BLaER1 (cell line): ENCODE results near the gene FGD1.

ENCODE experiments used
- H3K27ac ChIP-seq: shearing (Covaris generic); formaldehyde crosslinking; 2 replicates; pipeline ENCODE4 v1.8.1; 2022
- H3K27me3 ChIP-seq: shearing (Covaris generic); formaldehyde crosslinking; 2 replicates; pipeline ENCODE4 v1.8.1; 2022
- H3K36me3 ChIP-seq: shearing (Covaris generic); formaldehyde crosslinking; 2 replicates; pipeline ENCODE4 v1.8.1; 2022
- H3K4me1 ChIP-seq: shearing (Covaris generic); formaldehyde crosslinking; 2 replicates; pipeline ENCODE4 v1.8.1; 2022
- H3K4me2 ChIP-seq: shearing (Covaris generic); formaldehyde crosslinking; 2 replicates; pipeline ENCODE4 v1.8.1; 2022
- H3K4me3 ChIP-seq: shearing (Covaris generic); formaldehyde crosslinking; 2 replicates; pipeline ENCODE4 v1.8.1; 2022
- H3K9ac ChIP-seq: shearing (Covaris generic); formaldehyde crosslinking; 2 replicates; pipeline ENCODE4 v1.8.1; 2022
- H3K9me3 ChIP-seq: shearing (Covaris generic); formaldehyde crosslinking; 2 replicates; pipeline ENCODE4 v1.8.1; 2022
- H4K20me1 ChIP-seq: shearing (Covaris generic); formaldehyde crosslinking; 2 replicates; pipeline ENCODE4 v1.8.1; 2022
- Cebpa-rat ChIP-seq: shearing (Covaris generic); IDR thresholded peaks from 2 replicates; pipeline ENCODE4 v1.8.1; 2022

FGD1 gene

DNA sequence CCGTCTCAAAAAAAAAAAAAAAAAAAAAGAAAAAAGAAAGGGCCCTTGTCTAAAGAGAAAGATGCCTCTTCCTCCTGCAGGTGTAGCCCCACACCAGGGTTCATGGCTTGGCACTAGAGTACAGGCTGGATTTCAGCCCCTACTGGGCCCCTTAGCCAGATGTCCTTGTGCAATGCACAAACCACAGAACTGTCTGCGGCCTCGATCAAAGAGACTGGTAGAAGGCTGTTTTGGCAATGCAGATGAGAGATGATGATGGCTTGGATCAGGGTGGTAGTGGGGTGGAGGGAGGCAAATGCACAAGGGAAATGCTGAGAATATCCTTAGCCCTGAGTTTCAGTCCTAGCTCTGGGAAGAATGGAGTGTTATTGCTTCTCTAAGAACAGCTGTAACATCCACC is 82.3 kb downstream of the FGD1 start:
- Histone ChIP-seq H4K20me1 (peaks cover 34% of the 10 kb centered on the region; the same call in 1 of the 2 replicates), H3K27ac (no peak overlapping the region), H3K9ac (no peak overlapping the region), H3K27me3 (peaks cover 85% of the 10 kb centered on the region), H3K4me1 (peaks cover 32% of the 10 kb centered on the region), H3K4me3 (no peak overlapping the region), H3K4me2 (peak overlapping the region; percentile 49), H3K9me3 (no peaks in the 10 kb centered on the region), H3K36me3 (no peaks in the 10 kb centered on the region)
- TF ChIP-seq Cebpa-rat, result 0 out of 2 replicates have a peak, but pooled peaks have one; percentile 41

DNA sequence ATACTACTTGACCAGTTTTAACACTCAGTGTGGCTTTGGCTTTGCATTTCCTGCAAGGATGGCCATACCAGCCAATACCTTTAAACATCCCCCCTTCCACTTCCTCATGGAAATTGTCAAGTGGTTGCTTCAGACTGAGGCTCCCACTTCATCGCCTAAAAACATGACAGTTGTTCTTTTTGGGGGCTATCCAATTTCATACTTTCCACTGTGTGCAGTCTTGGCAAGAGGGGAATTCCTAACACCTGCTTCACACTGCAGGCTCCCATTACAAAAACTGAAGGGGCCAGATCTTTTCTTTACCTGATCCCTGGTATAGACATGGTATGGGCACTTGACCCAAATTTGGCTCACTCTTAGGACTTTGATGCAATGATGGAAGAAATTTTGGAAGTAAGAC is 84.3 kb downstream of the FGD1 start:
- peaks cover 41% of the 10 kb centered on the region; the same call in 1 of the 2 replicates for H4K20me1 ChIP-seq
- peaks cover 81% of the 10 kb centered on the region for H3K27me3 ChIP-seq
- no peak overlapping the region for H3K27ac ChIP-seq
- H3K4me2 ChIP-seq, result no peak overlapping the region
- TF ChIP-seq Cebpa-rat, result no peak
- H3K4me3 ChIP-seq, result no peak overlapping the region
- H3K9ac ChIP-seq, result no peak overlapping the region
- no peaks in the 10 kb centered on the region for H3K36me3 ChIP-seq
- peaks cover 37% of the 10 kb centered on the region for H3K4me1 ChIP-seq
- no peaks in the 10 kb centered on the region for H3K9me3 ChIP-seq

DNA sequence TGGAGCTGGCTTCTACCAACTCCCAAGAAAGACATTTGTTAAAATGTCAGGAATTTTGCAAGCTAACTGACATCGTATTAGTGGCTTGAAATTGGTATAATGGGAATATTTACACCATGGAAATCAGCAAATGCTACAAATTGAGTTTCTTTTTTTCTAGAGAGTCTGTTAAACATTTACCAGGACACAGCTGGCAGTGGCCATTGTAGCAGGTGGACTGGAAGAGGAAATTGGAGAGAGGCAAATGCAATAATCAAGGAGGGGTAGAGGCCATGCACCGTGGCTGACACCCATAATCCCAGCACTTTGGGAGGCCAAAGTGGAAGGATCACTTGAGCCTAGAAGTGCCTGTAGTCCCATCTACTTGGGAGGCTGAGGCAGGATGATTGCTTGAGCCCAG is 88.8 kb downstream of the FGD1 start:
- no peak overlapping the region for H3K27ac ChIP-seq
- H3K36me3 ChIP-seq, result no peaks in the 10 kb centered on the region

DNA sequence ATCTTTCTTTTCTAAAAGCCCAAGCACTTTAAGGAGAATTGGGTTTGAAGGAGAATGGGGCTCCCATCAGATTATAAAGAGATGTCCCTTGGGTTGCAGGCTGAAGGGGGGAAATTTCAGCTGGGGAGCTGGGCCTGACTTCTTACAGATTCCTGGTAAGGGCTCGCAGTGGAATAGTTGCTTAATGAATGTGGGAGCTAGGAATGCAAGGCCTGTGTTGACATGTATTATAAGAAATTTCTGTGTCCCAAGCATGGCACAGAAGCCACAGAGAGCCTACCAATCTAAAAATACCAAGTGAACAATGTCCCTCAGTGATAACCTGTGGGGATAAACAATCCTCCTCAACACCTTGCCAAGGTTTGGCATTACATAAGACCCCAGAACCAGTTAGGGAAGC is 98.9 kb downstream of the FGD1 start:
- H3K4me2 ChIP-seq, result no peak overlapping the region
- no peak overlapping the region for H3K4me3 ChIP-seq
- no peaks in the 10 kb centered on the region for H3K4me1 ChIP-seq
- H3K36me3 ChIP-seq, result no peaks in the 10 kb centered on the region
- no peaks in the 10 kb centered on the region for H3K9me3 ChIP-seq
- no peak for TF ChIP-seq Cebpa-rat
- H4K20me1 ChIP-seq, result no peaks in the 10 kb centered on the region
- no peak overlapping the region for H3K9ac ChIP-seq
- no peaks in the 10 kb centered on the region for H3K27me3 ChIP-seq
- no peak overlapping the region for H3K27ac ChIP-seq

More for the DNA sequence above, 88.8 kb downstream of the FGD1 start:
- TF ChIP-seq Cebpa-rat, result no peak
- Histone ChIP-seq H3K4me3 (no peak overlapping the region), H3K9me3 (no peaks in the 10 kb centered on the region), H3K27me3 (peaks cover 67% of the 10 kb centered on the region), H3K4me1 (peaks cover 12% of the 10 kb centered on the region), H4K20me1 (peaks cover 13% of the 10 kb centered on the region; the same call in 1 of the 2 replicates), H3K9ac (no peak overlapping the region), H3K4me2 (no peak overlapping the region)
